GM12878 (cell line): ENCODE measurements around the gene CIDEC. TPM values are rescaled to one million over a fixed set of nuclear protein-coding genes. Genes with fewer than 3 reads are reported as not detected.
"Not testable (repeated sequence)": the region's sequence is repeated elsewhere in the genome, so short reads cannot be mapped to it uniquely, and the experiment has no call there.

Experiments used
- ATAC-seq: fragments of 200-7000 bp; cut with Tn5 transposase; 3 replicates; pipeline ENCODE4 v1.9.1; 2020; ENCODE audit warnings: mild to moderate bottlenecking, moderate library complexity
- BruUV-seq: library from RNA; stranded (reverse); fragments of 400-500 nt; replicated peaks from 2 replicates; lab custom pipeline; 2021; lab: Mats Ljungman, UMichigan
- CTCF ChIA-PET: fragments of 300-600 bp; sonication (Branson Sonifier 250); formaldehyde crosslinking; extraction: SDS; loops from one replicate; lab custom pipeline; 2021; ENCODE audit warnings: inconsistent platforms; lab: Yijun Ruan, JAX
- POLR2A ChIA-PET: fragments of 350-600 bp; formaldehyde crosslinking; extraction: SDS; loops from one replicate; lab custom pipeline; 2021; ENCODE audit warnings: inconsistent platforms; lab: Charles Lee
- RAD21 ChIA-PET: fragments of 300-600 bp; sonication (Branson Sonifier 250); formaldehyde crosslinking; loops from one replicate; lab custom pipeline; 2023; ENCODE audit warnings: antibody characterized with exemption; ENCODE audit not compliant: unreplicated experiment; lab: Charles Lee
- SMC1A ChIA-PET: fragments of 300-600 bp; sonication (Branson Sonifier 250); formaldehyde crosslinking; loops from one replicate; lab custom pipeline; 2023; ENCODE audit not compliant: unreplicated experiment, uncharacterized antibody; lab: Charles Lee
- DNase-seq: peaks from one replicate; pipeline ENCODE4 v3.0.0-alpha.2; 2011; ENCODE audit warnings: low read depth, low spot score
- FAIRE-seq: peaks from 3 replicates; lab custom pipeline; 2011; peaks lifted over from hg19 to GRCh38; lab: Jason Lieb, UNC
- H2AFZ ChIP-seq: 2 replicates; pipeline ENCODE4 v1.6.0; 2011; ENCODE audit warnings: low read depth, low read length, control low read depth; ENCODE audit not compliant: control insufficient read depth
- H3K27ac ChIP-seq: 2 replicates; pipeline ENCODE4 v1.5.1; 2011; ENCODE audit warnings: control low read depth; ENCODE audit not compliant: control insufficient read depth, insufficient read depth
- H3K27me3 ChIP-seq, 2 experiments: replicated peaks in 1 of 2; 2 replicates each; pipeline versions ENCODE4 v1.6.0 to v1.6.1; 2011; ENCODE audit warnings: low read length in 1 of 2; ENCODE audit not compliant: control insufficient read depth in 2 of 2, insufficient read depth in 2 of 2
- H3K36me3 ChIP-seq, 2 experiments: 2 replicates each; pipeline ENCODE4 v1.5.1; 2011; ENCODE audit warnings: low read length in 1 of 2; ENCODE audit not compliant: control insufficient read depth in 2 of 2, insufficient read depth in 2 of 2
- H3K4me1 ChIP-seq: 2 replicates; pipeline ENCODE4 v1.6.1; 2011; ENCODE audit warnings: mild to moderate bottlenecking, low read length, moderate library complexity, mixed read lengths; ENCODE audit not compliant: control insufficient read depth, insufficient read depth
- H3K4me2 ChIP-seq: 2 replicates; pipeline ENCODE4 v1.6.0; 2011; ENCODE audit warnings: control low read depth; ENCODE audit not compliant: control insufficient read depth, insufficient read depth
- H3K4me3 ChIP-seq: fragments of 200-600 bp; sonication (generic); 2 replicates; pipeline ENCODE4 v1.5.1; 2016
- H3K79me2 ChIP-seq: 2 replicates; pipeline ENCODE4 v1.6.0; 2011; ENCODE audit warnings: low read length; ENCODE audit not compliant: control insufficient read depth, insufficient read depth
- H3K9ac ChIP-seq: 2 replicates; pipeline ENCODE4 v1.8.0; 2011; ENCODE audit warnings: low read length, control low read depth, mixed read lengths; ENCODE audit not compliant: control insufficient read depth, insufficient read depth
- H3K9me3 ChIP-seq: replicated peaks from 3 replicates; pipeline ENCODE4 v1.5.1; 2011; ENCODE audit warnings: mild to moderate bottlenecking, low read length; ENCODE audit not compliant: control insufficient read depth, insufficient read depth
- H4K20me1 ChIP-seq: 2 replicates; pipeline ENCODE4 v1.6.0; 2011; ENCODE audit not compliant: control insufficient read depth, insufficient read depth
- RUNX3 ChIP-seq: IDR thresholded peaks from 2 replicates; pipeline ENCODE4 v1.6.1; 2012; ENCODE audit warnings: low read length, inconsistent platforms
- ZNF207 ChIP-seq: fragments of 450-650 bp; IDR thresholded peaks from 2 replicates; pipeline ENCODE4 v1.6.1; 2014; ENCODE audit warnings: antibody characterized with exemption, mild to moderate bottlenecking, borderline replicate concordance
- WGBS: methylation state at CpG from one replicate; pipeline ENCODE4 v1.1.6; 2016; ENCODE audit warnings: low lambda C conversion rate; ENCODE audit not compliant: insufficient replicate concordance, insufficient coverage; ENCODE audit errors: missing lambda C conversion rate; 5-methylcytosine and 5-hydroxymethylcytosine counted together
- in situ Hi-C: fragments of 300-500 bp; cut with MboI; formaldehyde crosslinking; loops from 9 replicates; pipeline ENCODE4 v1.14.3; 2018; ENCODE audit warnings: mixed read lengths
- intact Hi-C: fragments of 100-400 bp; cut with micrococcal nuclease; formaldehyde crosslinking; loops from one replicate; pipeline ENCODE4 v1.14.2; 2022; ENCODE audit not compliant: unreplicated experiment
- polyA plus RNA-seq, 11 experiments: library from polyadenylated mRNA; depleted of rRNA in 4 of 11; unstranded in 6 of 11; stranded (reverse) in 5 of 11; fragments of >200 nt; fragmentation: Nextera tagmentation in 4 of 11; fragmentation: Illumina TruSeq in 1 of 11; extraction: Ambion mirVana in 4 of 11; extraction: Trizol in 1 of 11; gene quantifications; 1 replicate in 1 of 11; 2 replicates in 10 of 11; pipeline versions ENCODE4 v1.2.1 to v1.2.3, GENCODE V29; 2011 to 2016; ENCODE audit warnings: inconsistent platforms in 2 of 11, missing spikeins in 2 of 11, low read depth in 1 of 11
- total RNA-seq, 4 experiments: library from RNA; depleted of rRNA in 3 of 4; stranded (reverse); fragments of >200 nt in 3 of 4; fragmentation: Illumina TruSeq in 1 of 4; extraction: Trizol in 1 of 4; gene quantifications; 2 replicates each; pipeline versions ENCODE4 v1.2.1 to v1.2.3, GENCODE V29; 2013 to 2021

CIDEC gene
- total and polyA plus RNA-seq, 10 of the 15 experiments (the other 5 are each of a cell fraction or from before 2014, with no cell fraction given) = 0.10 to 0.49 TPM; not detected in 8

DNA sequence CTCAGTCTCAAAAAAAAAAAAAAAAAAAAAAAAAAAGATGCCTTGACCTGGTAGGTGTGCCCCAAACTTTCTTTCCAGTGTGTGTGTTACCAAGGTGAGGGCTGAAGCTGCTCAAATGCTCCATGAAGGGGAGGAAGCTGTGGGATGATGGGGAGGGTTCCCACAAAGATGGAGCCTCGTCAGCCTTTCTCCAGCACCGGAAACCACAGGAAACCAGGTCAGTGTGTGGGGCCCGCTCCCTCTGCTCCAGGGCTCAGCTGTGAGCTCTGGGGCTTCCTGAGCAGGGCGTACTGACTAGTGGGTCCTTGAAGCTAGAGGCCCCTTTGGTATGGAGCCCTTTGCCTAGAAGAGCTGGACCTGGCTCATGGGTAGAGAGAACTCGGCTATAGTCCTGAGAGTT lies 21.9 kb upstream of the CIDEC start:
- no peak overlapping the region for H3K4me3 ChIP-seq

DNA sequence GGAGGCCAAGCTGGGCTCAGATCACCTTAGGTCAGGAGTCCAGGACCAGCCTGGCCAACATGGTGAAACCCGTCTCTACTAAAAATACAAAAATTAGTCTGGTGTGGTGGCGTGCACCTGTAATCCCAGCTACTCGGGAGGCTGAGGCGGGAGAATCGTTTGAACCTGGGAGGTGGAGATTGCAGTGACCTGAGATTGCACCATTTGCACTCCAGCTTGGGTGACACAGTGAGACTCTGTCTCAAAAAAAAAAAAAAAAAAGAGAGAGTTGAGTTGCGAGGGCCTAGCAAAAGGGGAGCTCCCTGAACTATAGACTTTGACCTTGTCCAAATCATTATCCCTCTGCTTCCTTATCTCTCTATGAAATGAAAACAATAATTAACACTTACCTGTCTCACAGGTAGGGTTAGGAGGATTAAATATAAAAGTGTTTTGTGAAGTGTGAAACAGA lies 20.9 kb upstream of the CIDEC start:
- SMC1A ChIA-PET = interaction anchor here (1.0 to 1.4 kb wide), 3 partner anchors 9 to 24 kb away, joined by 3 to 6 read pairs (median 5); no protein-coding TSS in a partner anchor
- H4K20me1 ChIP-seq, H2AFZ ChIP-seq, FAIRE-seq, H3K9me3 ChIP-seq, H3K27ac ChIP-seq, H3K79me2 ChIP-seq, H3K9ac ChIP-seq, H3K4me2 ChIP-seq, RAD21 ChIA-PET, BruUV-seq, H3K4me1 ChIP-seq, ATAC-seq, H3K4me3 ChIP-seq, H3K27me3 ChIP-seq, DNase-seq, in situ Hi-C loops, intact Hi-C loops, H3K36me3 ChIP-seq: not testable (repeated sequence)
- POLR2A ChIA-PET = interaction anchor here (0.6 to 2.8 kb wide), 3 partner anchors 9 to 49 kb away, joined by 3 to 7 read pairs (median 3); no protein-coding TSS in a partner anchor
- CTCF ChIA-PET = interaction anchor here (0.6 kb wide), 1 partner anchor 34 kb away, joined by 4 read pairs; no protein-coding TSS in a partner anchor
- WGBS = 96% methylated on average over 5 of the region's 6 CpGs

More for the DNA sequence above, 21.9 kb upstream of the CIDEC start:
- DNase-seq (no peak), ATAC-seq (no peak), FAIRE-seq (no peak)
- H3K9me3 ChIP-seq = no peaks in the 10 kb centered on the region
- RAD21 ChIA-PET = no interaction called here
- POLR2A ChIA-PET = interaction anchor here (0.6 to 2.8 kb wide), 4 partner anchors 9 to 74 kb away, joined by 3 to 9 read pairs (median 6); no protein-coding TSS in a partner anchor
- no peaks in the 10 kb centered on the region for H3K79me2 ChIP-seq
- in situ Hi-C loops (no loop called here), intact Hi-C loops (no loop called here)
- H3K4me2 ChIP-seq = no peak overlapping the region
- H3K9ac ChIP-seq = no peak overlapping the region
- TF ChIP-seq RUNX3 = peak; percentile 61
- TF ChIP-seq ZNF207 = no peak
- peak overlapping the region; percentile 48 for H2AFZ ChIP-seq
- SMC1A ChIA-PET = interaction anchor here (1.0 to 2.0 kb wide), 3 partner anchors 9 to 23 kb away, joined by 6 to 7 read pairs (median 7); no protein-coding TSS in a partner anchor
- no peak overlapping the region; the same call in 1 of the 2 replicates for H3K27ac ChIP-seq
- CTCF ChIA-PET = interaction anchor here (1.6 kb wide), 1 partner anchor 30 kb away, joined by 7 read pairs; no protein-coding TSS in a partner anchor
- no peaks in the 10 kb centered on the region for H3K27me3 ChIP-seq
- no peaks in the 10 kb centered on the region; a peak in 2 of 4 replicates for H3K36me3 ChIP-seq
- peaks cover 8% of the 10 kb centered on the region for H3K4me1 ChIP-seq
- BruUV-seq = no TSS peak
- 54% methylated on average over 5 of the region's 5 CpGs for WGBS
- H4K20me1 ChIP-seq = no peaks in the 10 kb centered on the region
